GM12801 (cell line): ENCODE measurements around the gene ASCC3.

Experiments used
- CTCF ChIP-seq: IDR thresholded peaks from one replicate; pipeline ENCODE4 v1.5.1; 2011; ENCODE audit warnings: control low read depth; ENCODE audit not compliant: insufficient read length; ENCODE audit errors: extremely low read depth

ASCC3 gene

GRCh38 chr6:100818066-100818465, 63.1 kb downstream of the ASCC3 start:
- no peak for TF ChIP-seq CTCF

GRCh38 chr6:100810015-100810414, 71.1 kb downstream of the ASCC3 start:
- no peak for TF ChIP-seq CTCF

GRCh38 chr6:100809346-100809745, 71.8 kb downstream of the ASCC3 start:
- no peak for TF ChIP-seq CTCF

- no peak for TF ChIP-seq CTCF
Measured at GRCh38 chr6:100808638-100809275, 72.4 kb downstream of the ASCC3 start.

- TF ChIP-seq CTCF, result no peak
Measured at GRCh38 chr6:100806296-100806695, 74.8 kb downstream of the ASCC3 start.

GRCh38 chr6:100803264-100804045, 77.7 kb downstream of the ASCC3 start:
- TF ChIP-seq CTCF, result no peak

- no peak for TF ChIP-seq CTCF
Measured at GRCh38 chr6:100801036-100801435, 80.1 kb downstream of the ASCC3 start.
